Right atrium auricular region (tissue), 2 donors: Measurements from ENCODE around the gene CFAP45. TPM values are rescaled to one million over a fixed set of nuclear protein-coding genes. Genes with fewer than 3 reads are reported as not detected.

Experiments
- DNase-seq: peaks from one replicate; pipeline ENCODE4 v3.0.0-alpha.2; 2019; ENCODE audit warnings: low spot score
- H3K27ac ChIP-seq, 2 donors: fragments of 200-600 bp; sonication (generic); 1 replicate in 1 of 2; 2 replicates in 1 of 2; pipeline ENCODE4 v1.5.1; 2016 to 2019
- H3K27me3 ChIP-seq, 2 donors: fragments of 200-600 bp; sonication (generic); one replicate each; pipeline versions ENCODE4 v1.5.1 to v1.6.0; 2017 to 2019
- H3K36me3 ChIP-seq: fragments of 200-600 bp; sonication (generic); one replicate; pipeline ENCODE4 v1.5.1; 2016
- H3K4me1 ChIP-seq, 2 donors: fragments of 200-600 bp; sonication (generic); one replicate each; pipeline versions ENCODE4 v1.5.1 to v1.6.0; 2017 to 2019
- H3K4me3 ChIP-seq, 2 donors: fragments of 200-600 bp; sonication (generic); 1 replicate in 1 of 2; 2 replicates in 1 of 2; pipeline ENCODE4 v1.5.1; 2017 to 2019; ENCODE audit warnings: mild to moderate bottlenecking in 1 of 2, moderate library complexity in 1 of 2
- H3K9me3 ChIP-seq, 2 donors: fragments of 200-600 bp; sonication (generic); one replicate each; pipeline ENCODE4 v1.5.1; 2019
- CTCF ChIP-seq, 2 donors: fragments of 200-600 bp; sonication (generic); IDR thresholded peaks; one replicate each; pipeline ENCODE4 v1.5.1; 2019; ENCODE audit warnings: antibody characterized with exemption in 2 of 2
- total RNA-seq, 2 donors: library from RNA; depleted of rRNA; stranded (reverse); fragments of >200 nt; gene quantifications; one replicate each; pipeline ENCODE4 v1.1.0, GENCODE V29; 2016

The CFAP45 gene
- total RNA-seq, 2 donors from 2014 or later: 0.86 to 1.3 TPM

GRCh38 chr1:159921700-159922504 lies 21.9 kb upstream of the CFAP45 start:
- Histone ChIP-seq H3K9me3 (no peaks in the 10 kb centered on the region), H3K36me3 (peaks cover 31% of the 10 kb centered on the region), H3K4me1 (peaks cover 0 to 84% of the 10 kb centered on the region in 2 donors), H3K27ac (peak overlapping the region; percentile 98 to 99), H3K4me3 (peak overlapping the region; percentile 82 to 87), H3K27me3 (no peaks in the 10 kb centered on the region)
- TF ChIP-seq CTCF (IDR thresholded peaks at IDR 0.05): no peak
- DNase-seq: no peak

- Histone ChIP-seq H3K36me3 (peaks cover 38% of the 10 kb centered on the region), H3K27ac (peak overlapping the region; percentile 98 to 99), H3K4me1 (peaks cover 0 to 87% of the 10 kb centered on the region in 2 donors)
Observed at GRCh38 chr1:159921251-159921650, 21.3 kb upstream of the CFAP45 start.

GRCh38 chr1:159920651-159921050 lies 20.7 kb upstream of the CFAP45 start:
- Histone ChIP-seq H3K27me3 (no peaks in the 10 kb centered on the region), H3K4me3 (no peak overlapping the region), H3K36me3 (peaks cover 39% of the 10 kb centered on the region), H3K27ac (peak overlapping the region; percentile 98 to 99), H3K9me3 (no peaks in the 10 kb centered on the region), H3K4me1 (peaks cover 0 to 87% of the 10 kb centered on the region in 2 donors)
- no peak for DNase-seq
- TF ChIP-seq CTCF (IDR thresholded peaks at IDR 0.05): no peak

More at GRCh38 chr1:159921251-159921650, 21.3 kb upstream of the CFAP45 start:
- no peak for TF ChIP-seq CTCF (IDR thresholded peaks at IDR 0.05)
- Histone ChIP-seq H3K9me3 (no peaks in the 10 kb centered on the region), H3K27me3 (no peaks in the 10 kb centered on the region), H3K4me3 (peak overlapping the region; percentile 82 to 87)
- no peak for DNase-seq

- no peaks in the 10 kb centered on the region for H3K27me3 ChIP-seq
- H3K9me3 ChIP-seq: no peaks in the 10 kb centered on the region
- H3K4me3 ChIP-seq: no peak overlapping the region
- DNase-seq: no peak
- H3K4me1 ChIP-seq: peaks cover 0 to 88% of the 10 kb centered on the region in 2 donors
- peaks cover 39% of the 10 kb centered on the region for H3K36me3 ChIP-seq
- TF ChIP-seq CTCF (IDR thresholded peaks at IDR 0.05): no peak
- peak overlapping the region in 1 of 2 donors; percentile 32 for H3K27ac ChIP-seq
Observed at GRCh38 chr1:159920202-159920601, 20.2 kb upstream of the CFAP45 start.

GRCh38 chr1:159919236-159919865 lies 19.4 kb upstream of the CFAP45 start:
- no peak for TF ChIP-seq CTCF (IDR thresholded peaks at IDR 0.05)
- Histone ChIP-seq H3K4me1 (peaks cover 0 to 90% of the 10 kb centered on the region in 2 donors), H3K9me3 (no peaks in the 10 kb centered on the region), H3K36me3 (peaks cover 39% of the 10 kb centered on the region), H3K27me3 (no peaks in the 10 kb centered on the region), H3K4me3 (no peak overlapping the region), H3K27ac (peak overlapping the region in 1 of 2 donors; percentile 32)
- DNase-seq: no peak
